ENCODE measurements around the gene AGO1. TPM values are rescaled to one million over a fixed set of nuclear protein-coding genes. Genes with fewer than 3 reads are reported as not detected.
A peak's percentile ranks its signal among the peaks of the same experiment; 100 is the strongest.

AGO1 gene
- total and polyA plus RNA-seq, 2 of the 8 experiments (the other 6 are each of a cell fraction or from before 2014, with no cell fraction given) = 15.1 to 73.7 TPM

DNA sequence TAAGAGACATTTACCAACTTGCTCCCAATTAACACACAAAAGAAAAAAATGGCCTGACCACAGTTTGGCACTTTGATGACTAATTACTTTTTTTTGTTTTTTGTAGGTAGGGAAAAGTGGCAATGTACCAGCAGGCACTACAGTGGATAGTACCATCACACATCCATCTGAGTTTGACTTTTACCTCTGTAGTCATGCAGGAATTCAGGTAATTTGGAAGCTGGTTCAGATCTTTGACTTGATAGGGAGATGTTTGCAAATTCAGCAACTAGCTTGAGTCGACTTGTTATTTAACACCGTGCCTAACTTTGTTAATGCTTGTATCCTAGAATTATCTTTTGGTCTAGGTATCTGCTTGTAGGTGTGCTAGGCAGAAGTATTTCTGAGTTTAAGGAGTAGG, 33.0 kb upstream of the AGO1 start:
- Histone ChIP-seq H3K9ac (replicated peaks in 1 of 4; ENCODE audit: extremely low read depth in 1 of 4, low read depth in 3 of 4, low read length in 3 of 4) (no peak overlapping the region), H3K56ac (replicated peaks; ENCODE audit: insufficient read length, low read depth, low read length) (no peak overlapping the region), H3K9me3 (ENCODE audit: insufficient read depth in 2 of 2, low read depth in 1 of 2, low read length in 1 of 2) (no peaks in the 10 kb centered on the region), H3K79me2 (ENCODE audit: control insufficient read depth in 1 of 2, insufficient read depth in 2 of 2, low read length in 2 of 2) (no peaks in the 10 kb centered on the region), H2BK20ac (ENCODE audit: low read length) (no peak overlapping the region), H3K4me3 (ENCODE audit: extremely low read depth in 1 of 4, insufficient read depth in 2 of 4, low read depth in 3 of 4, low read length in 4 of 4) (no peak overlapping the region), H2BK120ac (replicated peaks; ENCODE audit: low read depth, low read length) (no peak overlapping the region), H2BK15ac (ENCODE audit: low read length) (no peak overlapping the region), H3K14ac (ENCODE audit: insufficient read length) (no peak overlapping the region), H3K79me1 (ENCODE audit: low read depth, low read length) (no peaks in the 10 kb centered on the region), H3K23me2 (ENCODE audit: low read depth, low read length) (no peaks in the 10 kb centered on the region), H4K8ac (ENCODE audit: extremely low read depth, insufficient read depth, low read length) (no peak overlapping the region), H4K91ac (replicated peaks; ENCODE audit: insufficient read length, low read length) (no peak overlapping the region), H3K36me3 (ENCODE audit: control insufficient read depth in 2 of 4, insufficient read depth in 4 of 4, low read length in 3 of 4) (peaks cover 0 to 5% (median 3%) of the 10 kb centered on the region in 4 experiments; a peak in 4 of 8 replicates), H4K5ac (ENCODE audit: insufficient read length, low read depth, low read length) (no peak overlapping the region), H3K4me1 (replicated peaks in 1 of 4; ENCODE audit: control insufficient read depth in 3 of 4, insufficient read depth in 4 of 4, low read length in 3 of 4) (peaks cover 0 to 4% (median 4%) of the 10 kb centered on the region in 4 experiments; a peak in 2 of 7 replicates), H3K23ac (ENCODE audit: insufficient read length) (no peak overlapping the region), H3K18ac (ENCODE audit: extremely low read depth, low read length) (no peak overlapping the region), H4K20me1 (replicated peaks in 1 of 2; ENCODE audit: control insufficient read depth in 1 of 2, insufficient read depth in 2 of 2, low read length in 2 of 2) (no peaks in the 10 kb centered on the region), H2BK5ac (ENCODE audit: low read depth, low read length) (no peak overlapping the region), H2AK5ac (ENCODE audit: low read depth, low read length) (no peak overlapping the region), H3K4ac (replicated peaks; ENCODE audit: insufficient read length, low read depth, low read length) (no peak overlapping the region), H3K27ac (ENCODE audit: low read depth, low read length) (no peak overlapping the region), H2BK12ac (ENCODE audit: low read depth, low read length) (no peak overlapping the region), H3K4me2 (ENCODE audit: insufficient read depth in 1 of 2, low read depth in 2 of 2, low read length in 2 of 2) (no peak overlapping the region), H2AFZ (ENCODE audit: low read length) (no peak overlapping the region), H3K27me3 (replicated peaks in 1 of 4; ENCODE audit: control insufficient read depth in 3 of 4, extremely low read depth in 1 of 4, insufficient read depth in 3 of 4, low read length in 3 of 4) (no peaks in the 10 kb centered on the region)
- ChIA-PET POLR2A (ENCODE audit: partially characterized antibody) (no interaction called here), CTCF (ENCODE audit: partially characterized antibody) (interaction anchor here (0.6 to 0.8 kb wide), 2 partner anchors 30 to 123 kb away, joined by 3 read pairs; no protein-coding TSS in a partner anchor)
- 63% methylated on average over 2 of the region's 2 CpGs; no CpG with 5 or more reads in 1 of the 2 experiments for WGBS, 2 experiments (ENCODE audit: extremely low coverage in 1 of 2, insufficient coverage in 1 of 2, insufficient read length in 1 of 2, insufficient replicate concordance in 2 of 2, low coverage in 1 of 2, low lambda C conversion rate in 2 of 2, missing lambda C conversion rate in 1 of 2)
- DNase-seq (ENCODE audit: low read depth in 1 of 2, low spot score in 2 of 2) = peak in 1 of 2 experiments; percentile 13
- no peak for TF ChIP-seq NANOG (IDR thresholded peaks at IDR 0.05; ENCODE audit: insufficient read depth, low read depth, low read length, poor library complexity, severe bottlenecking)
- peak; percentile 53; the same call in 1 of the 2 replicates for TF ChIP-seq TEAD4 (IDR thresholded peaks at IDR 0.05; ENCODE audit: low read depth, low read length)
- no peak for TF ChIP-seq MAFK (IDR thresholded peaks at IDR 0.05; ENCODE audit: low read depth, low read length)
- peak; percentile 77 for FAIRE-seq
